ENCODE measurements around the gene CALML5.

The CALML5 gene

GRCh38 chr10:5528989-5529701 is 29.8 kb upstream of the CALML5 start:
- no peak for TF ChIP-seq EP300 (IDR thresholded peaks at IDR 0.05; ENCODE audit: borderline replicate concordance)
- TF ChIP-seq USF1 (IDR thresholded peaks at IDR 0.05), result no peak
- no peak for TF ChIP-seq TEAD4 (IDR thresholded peaks at IDR 0.05)
- no peak for TF ChIP-seq FOXM1 (IDR thresholded peaks at IDR 0.05; ENCODE audit: borderline replicate concordance, low read depth)
- no peak for TF ChIP-seq CREB1 (IDR thresholded peaks at IDR 0.05; ENCODE audit: low read depth)
- no peak for TF ChIP-seq TAF1 (IDR thresholded peaks at IDR 0.05; ENCODE audit: low read depth)
- no peak for TF ChIP-seq RAD21 (IDR thresholded peaks at IDR 0.05; ENCODE audit: low read depth)
- no peak for TF ChIP-seq TCF12 (IDR thresholded peaks at IDR 0.05; ENCODE audit: low read depth)
- TF ChIP-seq NFIC (IDR thresholded peaks at IDR 0.05), result no peak
- no peak for TF ChIP-seq YY1 (IDR thresholded peaks at IDR 0.05; ENCODE audit: low read depth)
- TF ChIP-seq MAX (IDR thresholded peaks at IDR 0.05), result no peak
- TF ChIP-seq EGR1 (IDR thresholded peaks at IDR 0.05), result no peak
- TF ChIP-seq REST (IDR thresholded peaks at IDR 0.05; ENCODE audit: low read depth), result no peak
- no peak for TF ChIP-seq ZBTB7A (IDR thresholded peaks at IDR 0.05; ENCODE audit: low read depth)
- no peak for TF ChIP-seq CEBPB (IDR thresholded peaks at IDR 0.05)

- TF ChIP-seq EP300 (IDR thresholded peaks at IDR 0.05; ENCODE audit: borderline replicate concordance) (no peak), TAF1 (IDR thresholded peaks at IDR 0.05; ENCODE audit: low read depth) (no peak), TCF12 (IDR thresholded peaks at IDR 0.05; ENCODE audit: low read depth) (no peak), TEAD4 (IDR thresholded peaks at IDR 0.05) (no peak), CREB1 (IDR thresholded peaks at IDR 0.05; ENCODE audit: low read depth) (no peak), MAX (IDR thresholded peaks at IDR 0.05) (no peak), USF1 (IDR thresholded peaks at IDR 0.05) (no peak), NFIC (IDR thresholded peaks at IDR 0.05) (no peak), FOXM1 (IDR thresholded peaks at IDR 0.05; ENCODE audit: borderline replicate concordance, low read depth) (no peak), YY1 (IDR thresholded peaks at IDR 0.05; ENCODE audit: low read depth) (no peak), ZBTB7A (IDR thresholded peaks at IDR 0.05; ENCODE audit: low read depth) (no peak), RAD21 (IDR thresholded peaks at IDR 0.05; ENCODE audit: low read depth) (no peak), EGR1 (IDR thresholded peaks at IDR 0.05) (no peak), REST (IDR thresholded peaks at IDR 0.05; ENCODE audit: low read depth) (no peak), CEBPB (IDR thresholded peaks at IDR 0.05) (no peak)
Measured at GRCh38 chr10:5527332-5528200, 28.2 kb upstream of the CALML5 start.

- no peak for TF ChIP-seq REST (IDR thresholded peaks at IDR 0.05; ENCODE audit: low read depth)
Measured at GRCh38 chr10:5526691-5527331, 27.4 kb upstream of the CALML5 start.
